G401 (cell line): Measurements from ENCODE around the gene CAMKMT. TPM values are rescaled to one million over a fixed set of nuclear protein-coding genes. Genes with fewer than 3 reads are reported as not detected.
"Not testable (repeated sequence)": the region's sequence is repeated elsewhere in the genome, so short reads cannot be mapped to it uniquely, and the experiment has no call there.

Experiments used
- DNase-seq: peaks from one replicate; pipeline ENCODE4 v3.0.0-alpha.2; 2015; ENCODE audit warnings: low spot score
- in situ Hi-C: cut with HindIII; loops from 2 replicates; pipeline ENCODE4 v1.10.0; 2016; ENCODE audit warnings: low sequenced_read_pairs, mixed read lengths
- total RNA-seq: library from RNA; depleted of rRNA; stranded (reverse); fragments of >200 nt; shearing (Covaris generic); gene quantifications from 2 replicates; pipeline ENCODE4 v1.2.3, GENCODE V29; 2014

Gene CAMKMT
- total RNA-seq, 1 experiment from 2014 or later: 1.6 TPM

- in situ Hi-C loops: no loop called here
- no peak for DNase-seq
These were observed 209.0 kb downstream of the CAMKMT start for GRCh38 chr2:44570777-44571176.

GRCh38 chr2:44572196-44572900 lies 210.6 kb downstream of the CAMKMT start:
- DNase-seq: no peak
- in situ Hi-C loops: no loop called here

- in situ Hi-C loops: no loop called here
- no peak for DNase-seq
These were observed 212.2 kb downstream of the CAMKMT start for GRCh38 chr2:44573996-44574395.

DNA sequence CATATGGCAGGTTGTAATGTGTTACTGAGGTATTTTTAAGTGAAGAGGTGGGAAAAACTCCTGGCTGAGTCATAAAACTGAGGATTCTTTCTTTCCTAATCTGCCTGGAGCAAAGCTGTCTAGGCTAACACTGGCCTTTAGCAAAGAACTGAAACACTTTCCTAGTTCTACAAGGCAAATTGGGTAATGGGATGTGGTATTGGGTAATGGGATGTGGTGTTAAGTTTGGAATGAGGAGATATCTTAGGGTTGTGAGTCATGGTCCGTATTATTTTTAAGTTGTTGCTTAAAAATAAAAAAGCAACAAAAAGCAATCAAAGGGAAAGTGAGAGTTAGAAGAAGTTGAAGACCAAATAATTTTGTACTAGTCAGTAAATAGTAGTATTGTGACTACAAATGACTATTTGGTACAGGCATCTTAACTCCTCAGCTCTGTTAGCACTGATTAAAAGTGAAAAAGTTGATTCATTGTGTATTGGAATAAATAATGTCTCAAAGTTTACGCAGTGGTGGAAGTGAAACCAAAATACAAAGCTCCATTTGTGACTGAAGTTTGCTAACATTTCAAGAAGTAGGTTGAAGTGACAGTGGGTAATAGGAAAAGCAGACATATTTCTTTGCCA lies 216.8 kb downstream of the CAMKMT start:
- no peak for DNase-seq
- in situ Hi-C loops: no loop called here

DNA sequence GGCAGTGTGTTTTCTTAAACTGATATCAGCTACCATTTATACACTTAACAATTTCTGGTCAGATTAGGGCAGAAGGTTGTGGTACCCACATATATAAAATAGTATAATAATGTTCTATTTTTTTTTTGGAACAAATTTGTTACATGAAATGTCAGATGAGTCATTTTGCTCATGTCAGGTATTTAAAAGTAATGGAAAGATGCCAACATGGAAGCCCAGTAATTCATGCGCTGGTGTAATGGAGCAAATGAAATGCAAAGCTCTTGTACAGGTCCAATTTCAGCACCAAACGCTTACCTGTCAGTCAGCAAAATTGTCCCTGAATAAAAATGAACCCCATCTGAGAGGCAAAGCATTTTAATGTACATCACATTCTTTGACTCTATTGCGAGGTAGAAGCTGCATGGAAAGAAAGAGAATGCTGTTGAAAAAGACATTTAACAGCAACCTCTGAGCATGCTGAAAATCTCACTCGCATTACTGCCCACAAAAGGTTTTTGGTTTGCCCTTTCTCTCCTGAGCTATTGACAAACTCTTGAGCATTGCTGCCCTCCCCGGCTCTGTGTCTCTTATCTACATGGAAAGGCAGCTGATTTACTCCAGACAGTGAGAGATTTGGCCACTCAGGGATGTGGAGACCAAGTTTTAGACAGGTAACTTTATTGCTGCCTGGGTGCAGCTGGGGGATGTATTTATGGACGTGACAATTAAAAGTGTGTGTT lies 217.5 kb downstream of the CAMKMT start:
- DNase-seq: no peak
- in situ Hi-C loops: no loop called here

GRCh38 chr2:44579837-44580230 lies 218.1 kb downstream of the CAMKMT start:
- DNase-seq: no peak
- in situ Hi-C loops: no loop called here

DNA sequence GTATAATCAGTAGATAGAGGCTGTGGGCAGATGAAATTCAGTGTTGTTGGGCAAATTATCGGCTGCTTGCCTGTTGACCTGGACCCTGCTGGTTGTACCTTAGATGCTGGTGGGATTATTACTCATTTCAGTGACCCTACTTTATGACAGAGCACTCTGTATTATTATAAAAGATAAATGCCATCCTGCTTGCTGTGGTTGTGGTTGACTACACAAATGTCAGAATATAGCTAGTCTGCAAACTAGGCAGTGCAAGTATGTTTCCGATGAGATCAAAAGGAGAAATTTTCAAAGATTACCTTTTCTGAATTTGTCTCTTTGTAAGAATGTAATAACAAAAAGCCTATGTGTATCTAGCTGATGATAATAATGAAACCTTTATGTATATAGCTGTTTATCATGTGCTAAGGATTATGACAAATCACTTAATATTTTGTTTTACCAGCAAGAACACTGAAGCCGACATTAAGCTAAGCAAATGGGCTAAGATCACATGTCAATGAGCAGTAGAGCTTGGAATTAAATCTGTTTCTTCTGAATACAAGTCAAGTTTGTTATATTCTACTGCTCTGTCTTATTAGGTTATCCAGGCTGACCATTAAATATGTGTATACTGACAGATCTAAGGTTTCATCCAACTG lies 219.2 kb downstream of the CAMKMT start:
- DNase-seq: no peak
- in situ Hi-C loops: no loop called here

GRCh38 chr2:44582363-44583008 lies 220.7 kb downstream of the CAMKMT start:
- no peak for DNase-seq
- in situ Hi-C loops: no loop called here

GRCh38 chr2:44595615-44596014 lies 233.9 kb downstream of the CAMKMT start:
- DNase-seq, in situ Hi-C loops: not testable (repeated sequence)

GRCh38 chr2:44596537-44597320 lies 235.0 kb downstream of the CAMKMT start:
- in situ Hi-C loops: no loop called here
- no peak for DNase-seq

- in situ Hi-C loops: no loop called here
- no peak for DNase-seq
These were observed 236.8 kb downstream of the CAMKMT start for GRCh38 chr2:44598330-44599119.

GRCh38 chr2:44599130-44599529 lies 237.4 kb downstream of the CAMKMT start:
- DNase-seq: peak; percentile 21
- in situ Hi-C loops: no loop called here

DNA sequence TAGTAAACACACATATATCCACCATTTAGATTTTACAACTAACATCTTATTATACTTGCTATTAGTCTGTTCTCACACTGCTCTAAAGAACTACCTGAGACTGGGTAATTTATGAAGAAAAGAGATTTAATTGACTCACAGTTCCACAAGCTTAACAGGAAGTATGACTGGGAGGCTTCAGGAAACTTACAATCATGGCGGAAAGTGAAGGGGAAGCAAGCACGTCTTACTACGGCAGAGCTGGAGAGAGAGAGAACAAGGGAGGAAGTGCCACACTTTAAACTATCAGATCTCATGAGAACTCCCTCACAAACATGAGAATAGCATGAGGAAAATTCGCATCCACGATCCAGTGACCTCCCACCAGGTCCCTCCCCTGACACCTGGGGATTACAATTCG lies 240.7 kb downstream of the CAMKMT start:
- no peak for DNase-seq
- in situ Hi-C loops: no loop called here

DNA sequence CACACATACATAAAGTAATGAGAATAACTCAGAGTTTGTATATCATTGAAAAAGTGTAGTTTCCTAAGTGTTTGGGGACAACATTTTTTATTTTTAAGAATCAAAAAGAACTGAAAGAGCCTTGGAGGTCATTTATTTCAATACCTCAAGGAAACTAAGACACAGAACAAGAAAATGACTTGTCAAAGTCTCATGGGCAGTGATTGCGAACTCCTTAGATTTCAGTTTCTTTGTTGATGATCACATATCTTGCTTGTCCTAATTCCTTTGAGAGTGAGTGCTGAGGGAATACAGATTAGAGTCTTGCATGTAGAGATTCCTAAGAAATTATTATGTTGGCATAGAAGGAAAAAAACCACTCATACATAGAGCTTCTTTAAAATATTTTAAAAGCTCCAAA lies 243.8 kb downstream of the CAMKMT start:
- no peak for DNase-seq
- in situ Hi-C loops: no loop called here

- in situ Hi-C loops: no loop called here
- DNase-seq: no peak
These were observed 250.5 kb downstream of the CAMKMT start for GRCh38 chr2:44612276-44612675.

- peak; percentile 47 for DNase-seq
- in situ Hi-C loops: no loop called here
These were observed 253.2 kb downstream of the CAMKMT start for GRCh38 chr2:44614940-44615339.

DNA sequence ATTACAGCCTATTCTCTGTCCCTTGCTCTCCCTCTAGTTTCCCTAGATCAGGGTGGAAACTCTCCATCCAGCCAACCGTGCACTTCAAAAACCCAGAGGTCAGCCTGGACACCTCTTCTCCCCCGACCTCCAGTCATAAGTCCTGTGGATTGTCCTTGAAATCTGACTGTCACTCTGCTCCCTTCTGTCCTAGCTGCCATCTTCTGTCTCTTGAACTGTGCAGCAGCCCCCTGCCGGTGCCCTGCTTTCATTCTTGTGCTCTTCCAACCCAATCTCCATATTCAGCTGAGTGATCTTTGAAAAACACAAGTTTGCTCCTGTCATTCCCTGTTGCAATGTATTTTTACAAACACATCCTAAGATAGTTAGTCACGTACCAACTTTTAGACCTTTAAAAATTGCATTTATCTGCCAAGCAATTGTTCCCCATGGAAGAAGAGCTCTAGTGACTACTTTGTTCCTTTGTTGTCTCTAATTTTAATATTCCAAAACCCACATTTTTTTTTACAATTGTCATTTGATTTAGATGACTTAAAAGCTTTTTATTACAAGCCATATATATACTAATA lies 254.3 kb downstream of the CAMKMT start:
- in situ Hi-C loops: no loop called here
- DNase-seq: peak; percentile 11

- in situ Hi-C loops: no loop called here
- DNase-seq: no peak
These were observed 255.0 kb downstream of the CAMKMT start for GRCh38 chr2:44616667-44617155.
